OCI-LY3 (cell line): ENCODE results near the gene KIAA0930.
A peak's percentile ranks its signal among the peaks of the same experiment; 100 is the strongest.

Experiments used
- H2AFZ ChIP-seq: fragments of 200-600, 300-600 bp; shearing (Covaris generic); 2 replicates; pipeline ENCODE4 v1.6.0; 2014; ENCODE audit warnings: antibody characterized with exemption, low read depth, low read length
- H3K27ac ChIP-seq: fragments of 200-600, 300-600 bp; sonication (generic); 2 replicates; pipeline ENCODE4 v1.5.1; 2014; ENCODE audit warnings: mild to moderate bottlenecking, low read length, moderate library complexity, mixed read lengths
- H3K27me3 ChIP-seq: fragments of 200-600, 300-600 bp; sonication (generic); 2 replicates; pipeline ENCODE4 v1.6.1; 2014; ENCODE audit warnings: low read depth, low read length, mixed read lengths
- H3K36me3 ChIP-seq: fragments of 200-600, 300-600 bp; sonication (generic); replicated peaks from 2 replicates; pipeline ENCODE3; 2014; ENCODE audit warnings: low read depth, low read length, mixed read lengths
- H3K4me1 ChIP-seq: fragments of 300-600, 200-600 bp; sonication (generic); 2 replicates; pipeline ENCODE4 v1.6.1; 2014; ENCODE audit warnings: low read length, mixed read lengths
- H3K4me2 ChIP-seq: fragments of 200-600, 300-600 bp; sonication (generic); 2 replicates; pipeline ENCODE4 v1.6.1; 2014; ENCODE audit warnings: low read length, mixed read lengths
- H3K4me3 ChIP-seq: fragments of 300-600, 200-600 bp; sonication (generic); 2 replicates; pipeline ENCODE4 v1.5.1; 2014; ENCODE audit warnings: antibody characterized with exemption, mild to moderate bottlenecking, low read length, moderate library complexity
- H3K79me2 ChIP-seq: fragments of 300-600, 200-600 bp; shearing (Covaris generic); 2 replicates; pipeline ENCODE4 v1.6.1; 2014; ENCODE audit warnings: mild to moderate bottlenecking, low read length, mixed read lengths
- H3K9ac ChIP-seq: fragments of 300-600, 200-600 bp; shearing (Covaris generic); 2 replicates; pipeline ENCODE4 v1.6.0; 2014; ENCODE audit warnings: mild to moderate bottlenecking, low read length, moderate library complexity
- H3K9me3 ChIP-seq: fragments of 200-600, 300-600 bp; shearing (Covaris generic); 2 replicates; pipeline ENCODE4 v1.6.1; 2014; ENCODE audit warnings: low read length, mixed read lengths; ENCODE audit not compliant: insufficient read depth
- H4K20me1 ChIP-seq: fragments of 200-600, 300-600 bp; sonication (generic); 2 replicates; pipeline ENCODE4 v1.6.1; 2016; ENCODE audit warnings: low read length, mixed read lengths; ENCODE audit not compliant: insufficient read depth
- EZH2phosphoT487 ChIP-seq: fragments of 200-600 bp; shearing (Covaris generic); IDR thresholded peaks from 2 replicates; pipeline ENCODE4 v1.6.1; 2018; ENCODE audit warnings: antibody characterized with exemption, mixed run types, low read depth
- TF ChIP-seq, protein P1 (sequence below): fragments of 200-600, 300-600 bp; sonication (generic); IDR thresholded peaks from 2 replicates; pipeline ENCODE4 v1.5.1; 2014; ENCODE audit warnings: antibody characterized with exemption, low read length, low read depth

KIAA0930 gene

DNA sequence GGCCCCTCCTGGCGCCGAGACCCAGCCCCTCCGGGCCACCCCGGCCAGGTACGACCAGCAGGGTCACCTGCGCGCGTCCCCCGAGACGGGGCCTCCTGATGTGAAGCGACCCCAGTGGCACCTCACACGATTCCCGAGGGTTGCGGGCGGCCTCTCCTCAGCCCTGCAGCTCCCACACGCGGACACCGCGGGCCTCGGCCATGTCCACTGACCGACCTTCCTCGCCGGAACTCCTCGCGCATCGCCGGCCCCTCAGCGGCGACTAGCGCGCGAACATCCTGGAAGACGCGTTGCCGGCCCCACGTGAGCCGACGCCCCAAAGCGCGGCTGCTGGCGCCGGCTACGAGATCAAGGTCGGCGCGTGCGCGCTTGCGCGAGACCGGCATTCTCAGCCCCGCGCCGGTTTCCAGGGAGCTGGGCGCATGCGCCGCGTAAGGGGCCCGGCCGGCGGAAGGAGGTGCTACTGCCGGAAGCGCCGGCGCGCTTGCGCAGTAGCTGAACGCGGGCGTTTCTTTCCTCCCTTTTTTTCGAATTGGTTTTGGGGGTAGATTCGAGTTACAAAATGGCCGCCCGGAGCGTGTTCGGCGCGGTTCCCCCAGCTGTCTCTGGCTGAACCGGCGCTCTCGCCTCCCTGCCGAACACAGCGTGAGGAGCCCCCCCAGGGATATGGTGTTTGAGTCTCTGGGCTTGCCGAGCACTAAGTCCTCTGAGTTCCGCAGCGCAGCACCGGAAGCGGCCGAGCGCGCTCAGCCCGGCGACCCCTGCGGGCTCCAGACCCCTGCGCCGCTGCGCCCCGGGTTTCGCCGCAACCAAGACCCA is 77.0 kb downstream of the KIAA0930 start, which contains the start of gene NUP50:
NUP50 (plus strand) TSS at position 475 of the 819 bp plus-strand sequence. CDS start 4,253 bp downstream, outside the sequence.
- Histone ChIP-seq H3K79me2 (peaks cover 97% of the 10 kb centered on the region), H3K9ac (peak within 1 kb of the TSS; percentile 86), H3K4me1 (peaks cover 14% of the 10 kb centered on the region), H3K4me2 (peak within 1 kb of the TSS; percentile 93), H2AFZ (peak within 1 kb of the TSS; percentile 53), H3K27ac (peak within 1 kb of the TSS; percentile 75), H3K36me3 (peaks cover 34% of the 10 kb centered on the region), H3K4me3 (peak within 1 kb of the TSS; percentile 90), H3K27me3 (no peaks in the 10 kb centered on the region), H4K20me1 (0 out of 2 replicates have a peak, but pooled peaks cover 17% of the 10 kb centered on the region), H3K9me3 (no peaks in the 10 kb centered on the region)
- TF ChIP-seq, protein P1, sequence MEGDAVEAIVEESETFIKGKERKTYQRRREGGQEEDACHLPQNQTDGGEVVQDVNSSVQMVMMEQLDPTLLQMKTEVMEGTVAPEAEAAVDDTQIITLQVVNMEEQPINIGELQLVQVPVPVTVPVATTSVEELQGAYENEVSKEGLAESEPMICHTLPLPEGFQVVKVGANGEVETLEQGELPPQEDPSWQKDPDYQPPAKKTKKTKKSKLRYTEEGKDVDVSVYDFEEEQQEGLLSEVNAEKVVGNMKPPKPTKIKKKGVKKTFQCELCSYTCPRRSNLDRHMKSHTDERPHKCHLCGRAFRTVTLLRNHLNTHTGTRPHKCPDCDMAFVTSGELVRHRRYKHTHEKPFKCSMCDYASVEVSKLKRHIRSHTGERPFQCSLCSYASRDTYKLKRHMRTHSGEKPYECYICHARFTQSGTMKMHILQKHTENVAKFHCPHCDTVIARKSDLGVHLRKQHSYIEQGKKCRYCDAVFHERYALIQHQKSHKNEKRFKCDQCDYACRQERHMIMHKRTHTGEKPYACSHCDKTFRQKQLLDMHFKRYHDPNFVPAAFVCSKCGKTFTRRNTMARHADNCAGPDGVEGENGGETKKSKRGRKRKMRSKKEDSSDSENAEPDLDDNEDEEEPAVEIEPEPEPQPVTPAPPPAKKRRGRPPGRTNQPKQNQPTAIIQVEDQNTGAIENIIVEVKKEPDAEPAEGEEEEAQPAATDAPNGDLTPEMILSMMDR, result no peak
- no peak for TF ChIP-seq EZH2phosphoT487

DNA sequence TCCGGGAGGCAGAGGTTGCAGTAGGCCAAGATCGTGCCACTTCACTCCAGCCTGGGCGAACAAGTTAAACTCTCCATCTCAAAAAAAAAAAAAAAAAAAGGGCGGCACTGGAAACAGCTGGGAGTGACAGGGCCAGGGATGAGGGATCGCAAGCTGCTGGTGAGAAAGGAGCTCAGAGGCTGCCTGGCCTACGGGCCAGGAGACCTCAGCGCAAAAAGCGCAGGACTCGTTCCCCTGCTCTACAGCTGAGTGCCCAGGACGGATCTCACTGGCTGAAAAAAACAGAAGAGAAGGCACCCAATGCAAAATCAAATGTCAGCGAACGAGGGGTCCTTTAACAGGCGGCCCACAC is 77.6 kb downstream of the KIAA0930 start:
- Histone ChIP-seq H3K4me2 (peak overlapping the region; percentile 93), H3K79me2 (peaks cover 96% of the 10 kb centered on the region), H3K36me3 (peaks cover 28% of the 10 kb centered on the region), H3K9me3 (no peaks in the 10 kb centered on the region), H3K4me1 (peaks cover 14% of the 10 kb centered on the region), H3K9ac (peak overlapping the region; percentile 86), H2AFZ (peak overlapping the region; percentile 53; the same call in 1 of the 2 replicates), H4K20me1 (0 out of 2 replicates have a peak, but pooled peaks cover 17% of the 10 kb centered on the region), H3K4me3 (peak overlapping the region; percentile 90), H3K27me3 (no peaks in the 10 kb centered on the region), H3K27ac (peak overlapping the region; percentile 57)
- TF ChIP-seq, protein P1, result no peak
- no peak for TF ChIP-seq EZH2phosphoT487

- Histone ChIP-seq H3K36me3 (peaks cover 28% of the 10 kb centered on the region), H3K79me2 (peaks cover 94% of the 10 kb centered on the region), H3K9ac (peak overlapping the region; percentile 86), H3K27ac (no peak overlapping the region), H3K9me3 (no peaks in the 10 kb centered on the region), H3K27me3 (no peaks in the 10 kb centered on the region), H3K4me3 (peak overlapping the region; percentile 90), H3K4me2 (peak overlapping the region; percentile 93), H2AFZ (no peak overlapping the region), H3K4me1 (peaks cover 14% of the 10 kb centered on the region), H4K20me1 (0 out of 2 replicates have a peak, but pooled peaks cover 17% of the 10 kb centered on the region)
- TF ChIP-seq, protein P1, result no peak
- TF ChIP-seq EZH2phosphoT487, result no peak
Observed at GRCh38 chr22:45162531-45162930, 78.2 kb downstream of the KIAA0930 start.

DNA sequence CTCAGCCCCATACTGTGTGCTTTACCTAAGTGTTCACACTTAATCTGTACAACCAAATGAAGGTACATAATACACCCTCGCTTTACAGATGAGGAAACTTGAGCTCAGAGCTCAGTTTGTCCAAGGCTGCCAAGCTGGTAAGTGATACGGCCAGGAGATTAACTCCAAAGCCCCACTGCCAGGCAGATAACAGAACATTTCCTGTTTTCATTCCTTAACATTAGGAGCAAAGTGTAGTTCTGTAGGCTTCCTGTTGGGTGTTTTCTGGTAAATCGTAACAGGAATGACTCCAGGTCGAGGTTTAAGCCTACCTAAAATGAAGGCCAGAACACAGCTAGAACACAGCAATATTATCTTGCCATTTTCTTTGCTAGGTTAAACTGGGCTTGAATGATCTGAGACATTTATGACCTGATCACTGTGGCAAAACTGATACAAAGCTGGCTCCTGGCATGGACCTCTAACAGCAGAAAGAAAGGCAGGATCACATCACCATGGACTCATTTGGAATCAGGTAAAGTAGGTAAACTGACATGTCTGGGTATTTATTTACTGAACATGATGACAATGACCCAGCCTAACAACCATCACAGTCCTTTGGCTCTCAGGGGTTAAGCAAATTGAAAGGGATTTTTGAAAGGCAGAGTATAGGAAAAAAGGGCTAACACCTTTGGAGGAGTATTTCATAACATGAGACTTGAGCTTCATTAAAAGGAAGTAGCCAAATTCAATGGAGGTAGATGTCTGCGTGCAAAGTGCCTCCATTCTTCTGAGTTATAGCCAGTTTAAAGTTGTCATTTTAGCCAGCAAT is 80.8 kb downstream of the KIAA0930 start:
- H3K27me3 ChIP-seq, result no peaks in the 10 kb centered on the region
- H2AFZ ChIP-seq, result no peak overlapping the region
- no peaks in the 10 kb centered on the region for H3K9me3 ChIP-seq
- H3K27ac ChIP-seq, result no peak overlapping the region
- TF ChIP-seq, protein P1, result no peak
- no peak for TF ChIP-seq EZH2phosphoT487
- peaks cover 68% of the 10 kb centered on the region for H3K79me2 ChIP-seq
- no peak overlapping the region for H3K4me2 ChIP-seq
- H3K4me1 ChIP-seq, result peaks cover 6% of the 10 kb centered on the region
- H3K9ac ChIP-seq, result no peak overlapping the region
- H3K36me3 ChIP-seq, result peaks cover 27% of the 10 kb centered on the region
- H4K20me1 ChIP-seq, result 0 out of 2 replicates have a peak, but pooled peaks cover 11% of the 10 kb centered on the region
- H3K4me3 ChIP-seq, result no peak overlapping the region
